ENCODE results near the gene AEBP2. TPM values are rescaled to one million over a fixed set of nuclear protein-coding genes. Genes with fewer than 3 reads are reported as not detected.
"Not testable (repeated sequence)": the region's sequence is repeated elsewhere in the genome, so short reads cannot be mapped to it uniquely, and the experiment has no call there.

AEBP2 gene
- total RNA-seq, 1 experiment from 2014 or later = 50.3 TPM

- Histone ChIP-seq H3K4me2 (no peak overlapping the region), H3F3A (ENCODE audit: insufficient read depth, low read depth) (no peaks in the 10 kb centered on the region), H3K9me3 (ENCODE audit: insufficient read depth, low read depth) (no peaks in the 10 kb centered on the region), H3K4me3 (no peak overlapping the region), H3K4me1 (replicated peaks; ENCODE audit: insufficient read depth) (no peaks in the 10 kb centered on the region), H4K20me1 (ENCODE audit: insufficient read depth) (no peaks in the 10 kb centered on the region), H3K9me2 (ENCODE audit: insufficient read depth) (no peaks in the 10 kb centered on the region), H3K27ac (no peak overlapping the region), H2AFZ (no peak overlapping the region), H3K36me3 (ENCODE audit: low read depth) (no peaks in the 10 kb centered on the region), H3K27me3 (ENCODE audit: insufficient read depth, low read depth) (no peaks in the 10 kb centered on the region), H3K79me2 (ENCODE audit: low read depth) (no peaks in the 10 kb centered on the region)
- no peak for TF ChIP-seq EZH2 (IDR thresholded peaks at IDR 0.05; ENCODE audit: low read depth)
- TF ChIP-seq, protein P1, sequence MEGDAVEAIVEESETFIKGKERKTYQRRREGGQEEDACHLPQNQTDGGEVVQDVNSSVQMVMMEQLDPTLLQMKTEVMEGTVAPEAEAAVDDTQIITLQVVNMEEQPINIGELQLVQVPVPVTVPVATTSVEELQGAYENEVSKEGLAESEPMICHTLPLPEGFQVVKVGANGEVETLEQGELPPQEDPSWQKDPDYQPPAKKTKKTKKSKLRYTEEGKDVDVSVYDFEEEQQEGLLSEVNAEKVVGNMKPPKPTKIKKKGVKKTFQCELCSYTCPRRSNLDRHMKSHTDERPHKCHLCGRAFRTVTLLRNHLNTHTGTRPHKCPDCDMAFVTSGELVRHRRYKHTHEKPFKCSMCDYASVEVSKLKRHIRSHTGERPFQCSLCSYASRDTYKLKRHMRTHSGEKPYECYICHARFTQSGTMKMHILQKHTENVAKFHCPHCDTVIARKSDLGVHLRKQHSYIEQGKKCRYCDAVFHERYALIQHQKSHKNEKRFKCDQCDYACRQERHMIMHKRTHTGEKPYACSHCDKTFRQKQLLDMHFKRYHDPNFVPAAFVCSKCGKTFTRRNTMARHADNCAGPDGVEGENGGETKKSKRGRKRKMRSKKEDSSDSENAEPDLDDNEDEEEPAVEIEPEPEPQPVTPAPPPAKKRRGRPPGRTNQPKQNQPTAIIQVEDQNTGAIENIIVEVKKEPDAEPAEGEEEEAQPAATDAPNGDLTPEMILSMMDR (conservative IDR thresholded peaks at IDR 0.05) = no peak
- no peak for DNase-seq
- CTCF ChIA-PET = no interaction called here
- intact Hi-C loops (cut with micrococcal nuclease; ENCODE audit: unreplicated experiment) = no loop called here
- no TSS peak for BruUV-seq (replicated peaks)
- POLR2A ChIA-PET (ENCODE audit: unreplicated experiment) = no interaction called here
These were observed 15.9 kb upstream of the AEBP2 start for GRCh38 chr12:19423166-19423930.

GRCh38 chr12:19428246-19428645, 11.0 kb upstream of the AEBP2 start:
- Histone ChIP-seq H3K27ac (no peak overlapping the region), H3K36me3 (ENCODE audit: low read depth) (no peaks in the 10 kb centered on the region), H3K79me2 (ENCODE audit: low read depth) (no peaks in the 10 kb centered on the region), H3K27me3 (ENCODE audit: insufficient read depth, low read depth) (no peaks in the 10 kb centered on the region), H3K4me3 (no peak overlapping the region), H3K9me2 (ENCODE audit: insufficient read depth) (no peaks in the 10 kb centered on the region), H4K20me1 (ENCODE audit: insufficient read depth) (no peaks in the 10 kb centered on the region), H3K4me2 (no peak overlapping the region), H2AFZ (no peak overlapping the region), H3F3A (ENCODE audit: insufficient read depth, low read depth) (no peaks in the 10 kb centered on the region), H3K4me1 (replicated peaks; ENCODE audit: insufficient read depth) (peaks cover 11% of the 10 kb centered on the region), H3K9me3 (ENCODE audit: insufficient read depth, low read depth) (no peaks in the 10 kb centered on the region)
- no TSS peak for BruUV-seq (replicated peaks)
- POLR2A ChIA-PET (ENCODE audit: unreplicated experiment) = no interaction called here
- intact Hi-C loops (cut with micrococcal nuclease; ENCODE audit: unreplicated experiment) = no loop called here
- DNase-seq = peak in 1 of 2 experiments; percentile 28
- TF ChIP-seq, protein P1 (conservative IDR thresholded peaks at IDR 0.05) = no peak
- no peak for TF ChIP-seq EZH2 (IDR thresholded peaks at IDR 0.05; ENCODE audit: low read depth)
- CTCF ChIA-PET = no interaction called here

DNA sequence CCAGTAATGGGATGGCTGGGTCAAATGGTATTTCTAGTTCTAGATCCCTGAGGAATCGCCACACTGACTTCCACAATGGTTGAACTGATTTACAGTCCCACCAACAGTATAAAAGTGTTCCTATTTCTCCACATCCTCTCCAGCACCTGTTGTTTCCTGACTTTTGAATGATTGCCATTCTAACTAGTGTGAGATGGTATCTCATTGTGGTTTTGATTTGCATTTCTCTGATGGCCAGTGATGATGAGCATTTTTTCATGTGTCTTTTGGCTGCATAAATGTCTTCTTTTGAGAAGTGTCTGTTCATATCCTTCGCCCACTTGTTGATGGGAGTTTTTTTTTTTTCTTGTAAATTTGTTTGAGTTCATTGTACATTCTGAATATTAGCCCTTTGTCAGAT, 9.8 kb upstream of the AEBP2 start:
- H3F3A ChIP-seq (ENCODE audit: insufficient read depth, low read depth); H3K9me2 ChIP-seq (ENCODE audit: insufficient read depth); CTCF ChIA-PET; H3K36me3 ChIP-seq (ENCODE audit: low read depth); BruUV-seq (replicated peaks); H3K4me3 ChIP-seq; H2AFZ ChIP-seq; POLR2A ChIA-PET (ENCODE audit: unreplicated experiment); H3K27me3 ChIP-seq (ENCODE audit: insufficient read depth, low read depth); H3K27ac ChIP-seq; intact Hi-C loops (cut with micrococcal nuclease; ENCODE audit: unreplicated experiment); H3K4me2 ChIP-seq; H3K9me3 ChIP-seq (ENCODE audit: insufficient read depth, low read depth); H4K20me1 ChIP-seq (ENCODE audit: insufficient read depth); DNase-seq; H3K79me2 ChIP-seq (ENCODE audit: low read depth): not testable (repeated sequence)
- peaks cover 11% of the 10 kb centered on the region for H3K4me1 ChIP-seq (replicated peaks; ENCODE audit: insufficient read depth)

- no peak overlapping the region for H3K4me2 ChIP-seq
- H3K36me3 ChIP-seq (ENCODE audit: low read depth) = no peaks in the 10 kb centered on the region
- no peak overlapping the region for H2AFZ ChIP-seq
- H3F3A ChIP-seq (ENCODE audit: insufficient read depth, low read depth) = no peaks in the 10 kb centered on the region
- ChIA-PET CTCF (no interaction called here), POLR2A (ENCODE audit: unreplicated experiment) (no interaction called here)
- no peaks in the 10 kb centered on the region for H3K79me2 ChIP-seq (ENCODE audit: low read depth)
- no peaks in the 10 kb centered on the region for H3K27me3 ChIP-seq (ENCODE audit: insufficient read depth, low read depth)
- intact Hi-C loops (cut with micrococcal nuclease; ENCODE audit: unreplicated experiment) = loop anchor here (5.0 kb wide), 1 partner anchor 34 kb away; no protein-coding TSS in a partner anchor
- DNase-seq = no peak
- no peak overlapping the region for H3K27ac ChIP-seq
- no TSS peak for BruUV-seq (replicated peaks)
- no peaks in the 10 kb centered on the region for H3K9me3 ChIP-seq (ENCODE audit: insufficient read depth, low read depth)
- peaks cover 11% of the 10 kb centered on the region for H3K4me1 ChIP-seq (replicated peaks; ENCODE audit: insufficient read depth)
- TF ChIP-seq EZH2 (IDR thresholded peaks at IDR 0.05; ENCODE audit: low read depth) = no peak
- TF ChIP-seq, protein P1 (conservative IDR thresholded peaks at IDR 0.05) = no peak
- no peaks in the 10 kb centered on the region for H3K9me2 ChIP-seq (ENCODE audit: insufficient read depth)
- no peak overlapping the region for H3K4me3 ChIP-seq
- H4K20me1 ChIP-seq (ENCODE audit: insufficient read depth) = no peaks in the 10 kb centered on the region
These were observed 8.3 kb upstream of the AEBP2 start for GRCh38 chr12:19430988-19431387.
